AG09309 (cell line): ENCODE results near the gene IMPG2.

ENCODE experiments used
- DNase-seq: peaks from one replicate; pipeline ENCODE4 v3.0.0-alpha.2; 2010; ENCODE audit warnings: low read depth
- H3K4me3 ChIP-seq: 2 replicates; pipeline ENCODE4 v1.5.1; 2011; ENCODE audit warnings: mild to moderate bottlenecking, low read depth, low read length, moderate library complexity; ENCODE audit not compliant: control insufficient read depth
- TF ChIP-seq, protein P1 (sequence below): IDR thresholded peaks from 2 replicates; pipeline ENCODE4 v1.5.1; 2011; ENCODE audit warnings: mild to moderate bottlenecking, low read depth, low read length, inconsistent platforms; ENCODE audit not compliant: insufficient read depth, control insufficient read depth; ENCODE audit errors: missing control alignments

The IMPG2 gene

GRCh38 chr3:101200461-101200860 lies 119.9 kb downstream of the IMPG2 start:
- no peak for DNase-seq
- TF ChIP-seq, protein P1, sequence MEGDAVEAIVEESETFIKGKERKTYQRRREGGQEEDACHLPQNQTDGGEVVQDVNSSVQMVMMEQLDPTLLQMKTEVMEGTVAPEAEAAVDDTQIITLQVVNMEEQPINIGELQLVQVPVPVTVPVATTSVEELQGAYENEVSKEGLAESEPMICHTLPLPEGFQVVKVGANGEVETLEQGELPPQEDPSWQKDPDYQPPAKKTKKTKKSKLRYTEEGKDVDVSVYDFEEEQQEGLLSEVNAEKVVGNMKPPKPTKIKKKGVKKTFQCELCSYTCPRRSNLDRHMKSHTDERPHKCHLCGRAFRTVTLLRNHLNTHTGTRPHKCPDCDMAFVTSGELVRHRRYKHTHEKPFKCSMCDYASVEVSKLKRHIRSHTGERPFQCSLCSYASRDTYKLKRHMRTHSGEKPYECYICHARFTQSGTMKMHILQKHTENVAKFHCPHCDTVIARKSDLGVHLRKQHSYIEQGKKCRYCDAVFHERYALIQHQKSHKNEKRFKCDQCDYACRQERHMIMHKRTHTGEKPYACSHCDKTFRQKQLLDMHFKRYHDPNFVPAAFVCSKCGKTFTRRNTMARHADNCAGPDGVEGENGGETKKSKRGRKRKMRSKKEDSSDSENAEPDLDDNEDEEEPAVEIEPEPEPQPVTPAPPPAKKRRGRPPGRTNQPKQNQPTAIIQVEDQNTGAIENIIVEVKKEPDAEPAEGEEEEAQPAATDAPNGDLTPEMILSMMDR: no peak
- no peak overlapping the region for H3K4me3 ChIP-seq

- TF ChIP-seq, protein P1: peak; percentile 64
- DNase-seq: peak; percentile 37
- H3K4me3 ChIP-seq: no peak overlapping the region
Observed at GRCh38 chr3:101195951-101196713, 124.2 kb downstream of the IMPG2 start.

GRCh38 chr3:101194392-101194791 lies 126.0 kb downstream of the IMPG2 start:
- TF ChIP-seq, protein P1: no peak
- no peak overlapping the region for H3K4me3 ChIP-seq
- DNase-seq: no peak

- TF ChIP-seq, protein P1: no peak
- DNase-seq: no peak
- H3K4me3 ChIP-seq: no peak overlapping the region
Observed at GRCh38 chr3:101193957-101194356, 126.4 kb downstream of the IMPG2 start.

- peak; percentile 31 for DNase-seq
- no peak overlapping the region for H3K4me3 ChIP-seq
- TF ChIP-seq, protein P1: no peak
Observed at GRCh38 chr3:101189796-101190195, 130.6 kb downstream of the IMPG2 start.

DNA sequence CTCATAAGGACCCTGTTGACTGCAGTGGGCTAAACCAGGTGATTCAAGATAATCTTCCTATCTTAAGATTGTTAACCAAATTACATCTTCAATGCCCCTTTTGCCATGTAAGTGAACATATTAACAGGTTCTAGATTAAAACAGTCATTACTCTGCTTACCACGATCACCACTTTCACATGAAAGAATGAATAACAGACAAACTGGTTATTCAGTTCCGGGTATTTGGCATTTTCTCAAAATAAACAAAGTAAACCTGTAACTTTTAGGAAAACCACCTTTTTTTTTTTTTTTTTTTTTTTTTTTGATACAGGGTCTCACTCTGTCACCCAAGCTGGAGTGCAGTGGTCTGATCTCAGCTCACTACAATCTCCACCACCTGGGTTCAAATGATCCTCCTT lies 131.2 kb downstream of the IMPG2 start:
- DNase-seq: no peak
- H3K4me3 ChIP-seq: no peak overlapping the region
- TF ChIP-seq, protein P1: no peak
